ENCODE results near the gene TRIM17. TPM values are rescaled to one million over a fixed set of nuclear protein-coding genes. Genes with fewer than 3 reads are reported as not detected.

The TRIM17 gene
- not detected in 2 replicates for total RNA-seq

GRCh38 chr1:228416217-228416933, at the start of gene TRIM17:
TSS of gene TRIM17 (minus strand) at chr1:228416861. CDS start at chr1:228415072, 1,789 bp downstream.

Small RNA genes lying within 50 kb of the gene (small RNA-seq; reads per million reads assigned to genes)
- not detected for gene MIR4666A

Other genes with a start within 250 kb of the TRIM17 start
- 1.4 and 1.9 TPM in 2 replicates for gene OBSCN, start 208.8 kb downstream of the TRIM17 start, total RNA-seq
- 20.9 and 21.3 TPM in 2 replicates for gene TRIM11, start 10.0 kb downstream of the TRIM17 start, total RNA-seq
- gene RNF187, start 70.5 kb upstream of the TRIM17 start, total RNA-seq, result 20.9 and 34.7 TPM in 2 replicates